AG10803 (cell line): ENCODE measurements around the gene TMEM63C.

Source experiments
- DNase-seq: peaks from one replicate; pipeline ENCODE4 v3.0.0; 2010; ENCODE audit warnings: low read depth
- H3K4me3 ChIP-seq: 2 replicates; pipeline ENCODE4 v1.5.1; 2011; ENCODE audit warnings: mild to moderate bottlenecking, low read length, control low read depth
- TF ChIP-seq, protein P1 (sequence below): conservative IDR thresholded peaks from 2 replicates; pipeline ENCODE4 v1.5.1; 2011; ENCODE audit warnings: mild to moderate bottlenecking, low read length, control low read depth, inconsistent platforms

The TMEM63C gene

DNA sequence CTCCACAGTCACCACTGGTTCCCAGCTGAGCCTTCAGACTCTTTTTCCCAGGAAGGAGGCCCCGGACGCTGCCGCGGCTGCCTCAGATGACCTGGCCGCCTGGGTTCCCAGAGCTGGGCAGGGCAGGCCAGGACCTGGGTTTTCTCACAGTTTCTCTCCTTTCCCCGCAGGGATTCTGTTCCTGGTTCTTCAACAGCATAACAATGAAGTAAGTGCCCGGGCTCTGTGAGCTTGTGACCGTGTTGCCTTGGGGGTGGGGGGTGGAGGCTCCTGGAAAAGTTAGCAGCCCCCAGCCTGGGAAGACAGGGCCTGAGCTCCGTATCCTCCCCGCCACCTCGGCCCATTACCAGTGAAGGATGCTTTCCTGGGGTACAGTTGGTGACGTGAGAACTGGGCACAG, 43.7 kb downstream of the TMEM63C start:
- no peak for DNase-seq
- H3K4me3 ChIP-seq, result no peak overlapping the region
- TF ChIP-seq, protein P1, sequence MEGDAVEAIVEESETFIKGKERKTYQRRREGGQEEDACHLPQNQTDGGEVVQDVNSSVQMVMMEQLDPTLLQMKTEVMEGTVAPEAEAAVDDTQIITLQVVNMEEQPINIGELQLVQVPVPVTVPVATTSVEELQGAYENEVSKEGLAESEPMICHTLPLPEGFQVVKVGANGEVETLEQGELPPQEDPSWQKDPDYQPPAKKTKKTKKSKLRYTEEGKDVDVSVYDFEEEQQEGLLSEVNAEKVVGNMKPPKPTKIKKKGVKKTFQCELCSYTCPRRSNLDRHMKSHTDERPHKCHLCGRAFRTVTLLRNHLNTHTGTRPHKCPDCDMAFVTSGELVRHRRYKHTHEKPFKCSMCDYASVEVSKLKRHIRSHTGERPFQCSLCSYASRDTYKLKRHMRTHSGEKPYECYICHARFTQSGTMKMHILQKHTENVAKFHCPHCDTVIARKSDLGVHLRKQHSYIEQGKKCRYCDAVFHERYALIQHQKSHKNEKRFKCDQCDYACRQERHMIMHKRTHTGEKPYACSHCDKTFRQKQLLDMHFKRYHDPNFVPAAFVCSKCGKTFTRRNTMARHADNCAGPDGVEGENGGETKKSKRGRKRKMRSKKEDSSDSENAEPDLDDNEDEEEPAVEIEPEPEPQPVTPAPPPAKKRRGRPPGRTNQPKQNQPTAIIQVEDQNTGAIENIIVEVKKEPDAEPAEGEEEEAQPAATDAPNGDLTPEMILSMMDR, result no peak

DNA sequence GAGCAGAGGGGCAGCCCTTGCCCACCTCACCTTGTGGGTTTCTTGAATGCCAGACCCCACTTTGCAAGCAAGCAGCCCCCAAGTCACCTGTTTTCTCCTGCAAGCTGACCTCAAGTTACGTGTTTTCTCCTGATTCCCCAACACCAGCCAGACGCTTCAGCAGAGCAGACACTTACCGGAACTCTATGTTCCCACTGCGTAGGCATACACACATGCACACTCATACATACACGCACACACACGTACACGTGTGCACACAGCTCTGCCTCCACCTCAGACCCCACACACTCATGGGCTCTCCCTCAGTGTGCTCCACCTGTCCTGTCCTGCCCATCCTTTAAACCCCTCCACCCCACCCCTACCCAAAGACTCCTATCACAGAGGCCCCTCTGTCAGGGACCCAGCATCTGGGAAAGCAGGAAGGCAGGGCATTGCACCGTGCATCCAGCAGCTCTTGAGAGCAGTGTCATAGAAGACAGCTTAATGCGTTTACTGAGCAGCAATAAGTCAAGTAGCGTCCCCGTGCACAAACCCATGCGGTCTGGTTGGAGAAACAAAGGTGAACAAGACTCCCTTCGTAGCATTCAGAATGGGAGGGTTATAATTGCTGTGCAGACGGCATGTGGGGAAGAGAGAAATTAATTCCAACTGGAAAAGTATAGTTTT, 44.4 kb downstream of the TMEM63C start:
- DNase-seq, result no peak
- H3K4me3 ChIP-seq, result no peak overlapping the region
- TF ChIP-seq, protein P1, result no peak

DNA sequence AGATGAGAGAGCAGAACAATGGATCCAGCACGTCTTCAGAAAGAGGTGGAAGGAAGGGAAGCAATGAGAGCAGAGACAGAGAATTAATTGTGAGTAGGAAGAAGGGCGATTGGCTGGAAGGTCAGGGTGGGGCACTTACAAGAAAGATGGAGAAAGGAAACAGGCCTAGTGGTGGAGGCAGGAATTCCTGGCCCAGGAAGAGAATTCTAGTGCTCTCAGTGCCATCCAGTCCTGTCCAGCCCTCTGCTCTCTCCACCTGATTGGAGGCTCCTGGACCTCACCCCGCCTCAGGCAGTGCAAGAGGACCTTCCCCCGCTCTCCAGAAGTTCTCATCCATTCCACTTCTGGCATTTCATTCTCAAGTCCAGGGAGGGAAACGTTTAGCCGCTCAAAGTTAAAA, 46.5 kb downstream of the TMEM63C start:
- no peak overlapping the region for H3K4me3 ChIP-seq
- no peak for DNase-seq
- TF ChIP-seq, protein P1, result no peak

DNA sequence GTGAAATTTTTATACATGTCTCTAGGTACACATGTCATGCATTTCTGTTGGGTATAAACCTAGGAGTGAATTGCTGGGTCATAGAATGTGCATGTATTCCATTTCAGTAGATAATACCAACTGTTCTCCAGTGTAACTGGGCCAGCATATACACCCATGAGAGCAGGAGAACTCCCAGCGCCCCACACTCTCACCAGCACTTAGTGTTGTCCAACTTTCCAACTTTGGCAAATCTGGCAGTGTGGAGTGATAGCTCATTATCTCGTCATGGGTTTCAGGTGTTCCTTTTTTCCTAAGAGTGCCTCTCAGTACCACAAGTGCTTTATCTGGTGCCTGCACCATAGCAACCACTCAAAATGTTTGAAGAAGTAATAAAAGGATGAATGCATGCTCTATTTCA, 49.3 kb downstream of the TMEM63C start:
- TF ChIP-seq, protein P1, result no peak
- DNase-seq, result no peak
- H3K4me3 ChIP-seq, result no peak overlapping the region

DNA sequence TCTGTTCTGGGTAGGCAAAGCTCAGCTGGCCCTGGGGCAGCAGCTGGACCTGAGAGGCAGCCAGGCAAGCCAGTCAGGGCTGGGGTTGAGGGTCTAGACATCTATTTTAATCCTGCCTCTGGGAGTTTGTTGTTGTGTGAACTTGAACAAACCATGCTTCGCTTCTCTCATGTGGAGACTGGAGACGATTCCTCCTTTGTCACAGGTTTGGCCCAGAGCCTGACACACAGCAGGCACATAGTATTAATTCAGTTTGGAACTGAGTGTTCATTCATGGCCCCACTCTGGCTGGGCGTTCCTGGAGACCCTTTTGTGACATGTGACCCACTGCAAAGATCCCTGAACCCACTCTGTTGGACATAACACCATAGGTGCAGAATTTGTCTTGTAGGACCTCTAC, 50.1 kb downstream of the TMEM63C start:
- no peak overlapping the region for H3K4me3 ChIP-seq
- DNase-seq, result no peak
- TF ChIP-seq, protein P1, result no peak

DNA sequence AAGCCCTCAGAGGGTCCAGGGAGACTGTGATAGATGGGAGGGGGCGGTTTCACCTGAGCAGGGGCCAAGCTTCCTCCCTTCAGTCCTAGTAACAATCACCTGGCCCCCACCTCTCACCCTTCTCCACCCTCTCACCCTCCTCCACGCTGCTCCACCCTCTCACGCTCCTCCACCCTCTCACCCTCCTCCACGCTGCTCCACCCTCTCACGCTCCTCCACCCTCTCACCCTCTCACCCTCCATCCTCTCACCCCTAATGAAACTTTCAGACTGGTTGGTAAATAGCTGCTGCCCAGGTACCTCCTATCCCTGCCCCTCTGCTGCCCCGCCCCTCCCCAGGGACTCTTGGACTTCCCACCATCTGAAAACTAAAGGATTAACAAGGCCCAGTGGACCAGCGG, 55.2 kb downstream of the TMEM63C start:
- H3K4me3 ChIP-seq, result no peak overlapping the region
- TF ChIP-seq, protein P1, result no peak
- no peak for DNase-seq

DNA sequence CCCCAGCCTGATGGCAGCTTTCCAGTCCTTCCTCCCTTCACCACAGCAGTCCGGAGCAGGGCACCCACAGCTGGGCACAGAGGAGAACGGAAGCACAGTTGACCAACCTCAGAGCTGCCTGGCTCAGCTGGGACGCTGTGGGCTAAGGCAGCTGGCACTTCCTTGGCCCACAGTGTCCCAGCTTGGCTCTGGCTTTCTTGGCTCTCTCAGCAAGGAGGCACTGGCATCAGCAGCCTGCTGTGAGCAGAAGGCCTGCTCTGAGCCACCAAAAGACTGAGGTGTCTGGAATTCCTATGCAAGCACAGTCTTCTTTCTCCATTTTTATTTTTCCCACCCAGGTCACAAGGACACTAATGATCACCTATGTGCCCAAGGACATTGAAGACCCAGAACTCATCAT, 56.8 kb downstream of the TMEM63C start:
- TF ChIP-seq, protein P1, result no peak
- no peak overlapping the region for H3K4me3 ChIP-seq
- DNase-seq, result no peak
